H1 (cell line): Measurements from ENCODE around the gene CUL2. TPM values are rescaled to one million over a fixed set of nuclear protein-coding genes. Genes with fewer than 3 reads are reported as not detected.

Experiments
- microRNA-seq, 2 experiments: library from miRNA; unstranded; fragments of <30 nt; microRNA quantifications; one replicate each; pipeline versions ENCODE4 to v1.2.0, GENCODE V29; 2016 to 2020; ENCODE audit warnings: borderline microRNAs expressed in 2 of 2, borderline number of aligned reads in 2 of 2, borderline replicate concordance in 1 of 2
- polyA plus RNA-seq, 7 experiments: library from polyadenylated mRNA; depleted of rRNA in 3 of 7; stranded (reverse) in 5 of 7; unstranded in 2 of 7; fragments of >200 nt in 5 of 7; fragments of 200-250 nt in 2 of 7; gene quantifications; 1 replicate in 5 of 7; 2 replicates in 1 of 7; 4 replicates in 1 of 7; pipeline versions ENCODE4 v1.2.1 to v1.2.3, GENCODE V29; 2011 to 2013; ENCODE audit warnings: missing spikeins in 2 of 7, mixed read lengths in 2 of 7
- small RNA-seq: library from polyadenylated mRNA; stranded (forward); fragments of <200 nt; extraction: miRNeasy Mini kit (QIAGEN cat#:217004); gene quantifications from one replicate; pipeline ENCODE3, GENCODE V24; 2013; ENCODE audit not compliant: insufficient read depth
- total RNA-seq: library from RNA; stranded (reverse); fragmentation: NEBNext Ultra II Directional; extraction: Animal tissue kit (Norgen Biotek cat#: 25700); gene quantifications from 2 replicates; pipeline ENCODE4 v1.2.1, GENCODE V29; 2021

Gene CUL2
- total and polyA plus RNA-seq, 2 of the 8 experiments (the other 6 are each of a cell fraction or from before 2014, with no cell fraction given), result 10.2 to 43.1 TPM

Small RNA genes within 50 kb of the gene (microRNA-seq; reads per million reads assigned to microRNA genes)
- 0.20 to 0.46 reads per million in 2 experiments for gene MIR3611

Small RNA genes within 50 kb of the gene (small RNA-seq; reads per million reads assigned to genes)
- not detected for gene MIR3611
- gene RNU7-77P, result not detected

Other genes starting within 250 kb of the CUL2 start
- 21.9 and 24.4 TPM in 2 replicates for gene CREM, start 36.5 kb upstream of the CUL2 start, total RNA-seq
- 15.7 and 18.7 TPM in 2 replicates for gene CREM, start 36.5 kb upstream of the CUL2 start, polyA plus RNA-seq (2011; rRNA removed)
- gene CCNY, start 246.2 kb upstream of the CUL2 start, total RNA-seq, result 67.5 and 68.2 TPM in 2 replicates
- gene CCNY, start 246.2 kb upstream of the CUL2 start, polyA plus RNA-seq (2011; rRNA removed), result 16.9 and 25.3 TPM in 2 replicates